ENCODE data around the gene TAAR9.

The TAAR9 gene, protein sequence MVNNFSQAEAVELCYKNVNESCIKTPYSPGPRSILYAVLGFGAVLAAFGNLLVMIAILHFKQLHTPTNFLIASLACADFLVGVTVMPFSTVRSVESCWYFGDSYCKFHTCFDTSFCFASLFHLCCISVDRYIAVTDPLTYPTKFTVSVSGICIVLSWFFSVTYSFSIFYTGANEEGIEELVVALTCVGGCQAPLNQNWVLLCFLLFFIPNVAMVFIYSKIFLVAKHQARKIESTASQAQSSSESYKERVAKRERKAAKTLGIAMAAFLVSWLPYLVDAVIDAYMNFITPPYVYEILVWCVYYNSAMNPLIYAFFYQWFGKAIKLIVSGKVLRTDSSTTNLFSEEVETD

DNA sequence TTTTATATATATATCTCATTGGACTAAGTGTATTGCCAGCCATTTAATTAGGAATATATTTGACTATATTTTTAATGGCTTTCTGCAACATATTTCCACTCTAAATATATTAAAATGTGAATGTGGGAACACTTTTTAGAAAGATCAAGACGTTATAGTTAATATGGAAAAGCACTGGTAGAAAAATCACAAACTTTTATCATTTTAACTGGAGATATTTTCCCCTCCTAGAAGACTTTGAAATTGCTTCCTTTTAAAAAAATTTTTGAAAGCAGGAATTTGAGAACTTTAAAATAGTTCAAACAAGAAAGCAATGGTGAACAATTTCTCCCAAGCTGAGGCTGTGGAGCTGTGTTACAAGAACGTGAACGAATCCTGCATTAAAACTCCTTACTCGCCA lies at the start of gene TAAR9:
TAAR9 (plus strand) TSS at position 301 of the 400 bp plus-strand sequence; CDS start at position 314, 13 bp downstream.
- DNase-seq: no peak

DNA sequence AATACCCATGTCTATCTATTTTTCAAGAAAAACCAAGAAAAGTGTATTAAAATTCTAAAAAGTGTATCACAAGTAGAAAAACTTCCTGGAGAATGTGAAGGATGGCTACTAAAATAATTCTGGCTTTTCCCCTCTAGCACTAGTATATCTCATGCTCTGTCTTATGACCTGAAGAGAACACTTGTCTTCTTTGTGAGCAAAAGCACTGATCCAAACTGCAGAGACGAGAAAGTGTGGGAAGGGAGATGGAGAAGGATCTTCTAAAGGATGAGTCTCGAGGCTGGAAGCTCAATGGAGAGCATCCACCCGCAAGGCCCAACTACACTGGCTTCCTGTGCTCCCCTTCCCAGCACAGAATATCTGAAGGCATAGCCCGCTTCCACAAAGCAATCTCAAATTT lies 48.7 kb upstream of the TAAR9 start:
- DNase-seq: no peak

DNA sequence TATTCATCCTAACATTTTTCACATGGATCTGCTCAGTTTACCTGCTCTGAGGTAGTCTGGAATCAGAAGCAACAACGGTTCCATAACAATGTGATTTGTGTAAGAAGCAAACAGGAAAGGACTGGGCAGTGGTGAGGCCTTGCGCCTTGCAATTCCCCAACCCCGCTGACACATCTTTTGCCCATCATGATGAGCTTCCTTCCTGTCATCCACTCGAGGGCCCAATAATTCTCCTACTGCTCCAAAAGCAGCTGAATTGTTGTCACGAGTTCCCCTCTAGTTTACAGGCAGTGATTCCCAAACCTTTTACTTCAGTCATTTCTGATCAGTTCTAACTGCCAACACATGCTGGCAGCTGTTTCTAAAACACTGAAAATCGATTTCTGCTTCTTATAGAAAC lies 48.1 kb upstream of the TAAR9 start:
- DNase-seq: no peak

DNA sequence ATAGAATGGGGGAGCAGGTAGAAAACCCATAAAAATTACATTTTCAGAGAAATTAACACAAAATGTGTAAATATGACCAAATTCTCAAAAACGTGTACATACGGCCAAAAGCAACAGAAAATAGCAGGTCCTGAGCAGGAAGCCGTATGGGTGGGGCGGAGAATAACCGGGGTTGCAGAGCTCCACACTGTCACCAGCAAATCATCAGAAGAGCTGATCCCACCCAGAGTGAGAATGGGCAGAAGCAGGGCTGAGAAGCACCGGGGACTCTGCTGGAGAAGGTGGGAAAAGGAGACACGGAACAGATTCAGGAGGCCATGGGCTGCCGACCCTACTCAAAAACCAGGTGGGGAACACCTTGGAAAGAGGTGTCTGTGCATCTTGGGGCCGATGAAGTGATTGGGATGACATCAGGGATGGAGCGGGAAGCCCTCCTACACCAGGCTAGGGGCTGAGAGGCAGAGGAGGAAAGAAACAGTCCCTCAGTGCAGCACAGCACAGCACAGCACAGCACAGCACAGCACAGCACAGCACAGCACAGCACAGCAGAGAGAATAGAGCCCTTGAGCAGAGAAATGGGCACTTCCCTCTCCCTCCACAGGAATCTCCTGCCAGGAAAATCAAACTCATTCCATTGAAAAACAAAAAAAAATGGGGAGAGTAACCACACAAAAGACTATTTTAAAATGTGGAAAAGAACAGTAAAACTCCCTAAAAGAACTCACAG lies 47.4 kb upstream of the TAAR9 start:
- DNase-seq: no peak

DNA sequence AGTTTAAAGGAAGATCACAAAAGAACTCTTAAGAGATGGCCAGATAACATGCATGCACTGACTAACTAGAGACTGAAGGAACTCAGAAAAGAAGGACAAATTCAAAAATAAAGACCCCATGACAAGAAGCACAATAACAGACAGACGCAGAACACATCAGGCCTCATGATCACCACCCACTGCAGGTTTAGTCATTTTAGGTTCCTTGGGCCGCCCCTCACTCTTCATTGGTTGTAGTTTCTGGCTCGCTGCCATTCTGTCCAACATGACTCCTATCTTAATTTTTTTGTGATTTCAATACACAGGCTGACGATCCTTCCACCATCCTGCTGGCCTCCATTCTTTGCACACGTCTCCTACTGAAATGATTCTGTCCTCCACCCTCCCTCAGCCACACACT lies 46.8 kb upstream of the TAAR9 start:
- no peak for DNase-seq

DNA sequence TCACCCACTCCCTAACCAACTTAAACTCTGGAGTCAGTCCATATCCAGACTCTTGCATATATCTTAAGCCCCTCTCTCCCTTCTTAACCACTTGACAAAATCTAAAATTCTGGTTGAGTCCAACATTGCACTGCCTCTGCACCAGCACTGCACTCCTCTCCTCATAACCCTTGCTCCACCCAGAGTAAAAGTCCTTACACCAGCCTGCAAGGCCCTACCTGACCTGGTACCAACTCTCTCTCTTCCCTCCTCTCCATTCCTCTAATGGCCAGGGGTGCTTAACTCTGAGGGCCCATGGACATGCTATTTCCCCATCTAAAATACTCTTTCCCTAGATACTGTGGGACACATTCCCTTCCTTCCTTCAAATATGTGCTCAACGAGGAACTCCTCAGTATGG lies 46.2 kb upstream of the TAAR9 start:
- DNase-seq: no peak

DNA sequence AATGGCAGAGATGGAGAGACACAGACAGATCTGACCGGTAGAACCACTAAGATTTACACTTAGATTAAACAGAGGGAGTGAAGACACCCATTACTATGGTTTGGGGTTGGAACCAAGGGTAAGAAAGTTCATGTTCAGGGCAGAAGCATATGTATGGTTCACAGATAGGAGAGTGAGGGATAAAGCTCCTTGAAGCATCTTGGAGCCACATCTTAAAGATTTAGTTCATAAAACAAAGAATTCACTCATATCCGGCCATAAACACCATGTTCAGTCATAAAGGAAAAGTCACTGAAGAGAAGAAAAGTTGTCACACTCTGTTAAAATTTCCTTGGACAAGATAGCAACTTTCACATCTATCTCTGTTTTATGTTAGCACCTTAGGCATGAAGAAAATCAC lies 43.1 kb upstream of the TAAR9 start:
- no peak for DNase-seq

DNA sequence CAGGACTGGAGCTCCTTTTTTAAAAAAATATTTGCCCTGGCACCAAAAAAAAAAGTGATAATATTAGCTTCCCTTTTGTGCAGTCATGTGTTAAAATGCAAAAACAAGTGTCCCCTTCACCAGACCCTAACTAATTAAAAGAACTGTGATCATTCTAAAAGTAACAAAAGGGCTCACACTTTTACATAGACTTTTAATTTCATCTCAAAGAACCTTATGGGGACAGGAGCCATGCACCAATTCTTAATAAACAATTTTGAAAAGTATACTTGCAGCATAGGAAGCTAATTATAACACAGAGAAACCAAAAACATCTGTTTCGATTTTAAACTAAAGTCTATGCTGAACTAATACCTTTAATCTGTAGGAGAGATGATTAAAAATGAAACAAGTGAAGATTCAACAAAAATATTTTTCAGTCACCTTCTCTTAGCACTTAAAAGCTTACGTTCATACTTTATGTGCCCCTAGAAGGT lies 42.4 kb upstream of the TAAR9 start:
- DNase-seq: no peak

DNA sequence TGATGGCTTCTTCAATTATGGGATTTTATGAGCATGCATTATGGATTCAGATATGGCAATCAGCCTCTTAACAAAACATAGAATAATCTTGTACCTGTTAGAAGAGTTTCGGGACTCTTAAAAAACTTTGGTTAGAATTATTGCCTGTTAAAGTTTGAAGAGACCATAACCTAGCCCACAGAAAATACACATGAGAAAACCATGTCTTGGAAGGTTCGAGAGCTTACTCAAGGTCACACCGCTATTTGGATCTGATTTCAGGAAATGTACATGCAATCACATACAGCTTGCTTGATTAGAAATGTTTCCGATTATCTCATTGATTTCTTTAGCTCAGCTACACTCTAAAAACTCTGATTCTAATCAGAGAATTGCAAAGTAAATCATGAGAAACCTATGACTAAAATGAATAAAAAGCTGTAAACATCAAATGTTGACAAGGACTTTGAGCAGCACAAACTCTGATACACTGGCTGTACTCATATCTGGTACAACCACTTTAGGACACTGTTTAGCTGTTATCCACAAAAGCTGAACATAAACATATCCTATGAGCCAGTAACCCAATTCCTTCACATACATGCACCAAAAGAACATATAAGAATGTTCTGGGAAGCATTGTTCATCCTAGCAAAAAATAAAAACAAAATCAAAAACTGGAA lies 41.4 kb upstream of the TAAR9 start:
- DNase-seq: no peak

DNA sequence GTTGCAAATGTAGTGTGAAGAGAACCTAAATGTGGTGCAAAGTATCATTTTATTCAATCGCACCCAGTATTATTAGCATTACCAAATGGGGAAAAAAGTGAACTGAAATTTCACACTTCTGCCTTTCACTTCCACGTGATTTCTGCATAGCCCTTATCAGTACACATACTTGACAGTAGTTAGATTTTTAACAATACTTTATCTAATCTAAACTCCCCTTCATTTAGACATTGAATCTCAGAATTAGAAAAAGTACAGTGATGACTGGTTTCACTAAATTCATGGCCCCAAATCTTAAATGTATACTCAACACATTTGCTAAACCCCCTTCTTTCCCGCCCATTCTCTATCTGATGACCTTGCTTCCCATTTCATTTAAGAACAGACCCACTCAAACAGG lies 39.4 kb upstream of the TAAR9 start:
- DNase-seq: no peak

DNA sequence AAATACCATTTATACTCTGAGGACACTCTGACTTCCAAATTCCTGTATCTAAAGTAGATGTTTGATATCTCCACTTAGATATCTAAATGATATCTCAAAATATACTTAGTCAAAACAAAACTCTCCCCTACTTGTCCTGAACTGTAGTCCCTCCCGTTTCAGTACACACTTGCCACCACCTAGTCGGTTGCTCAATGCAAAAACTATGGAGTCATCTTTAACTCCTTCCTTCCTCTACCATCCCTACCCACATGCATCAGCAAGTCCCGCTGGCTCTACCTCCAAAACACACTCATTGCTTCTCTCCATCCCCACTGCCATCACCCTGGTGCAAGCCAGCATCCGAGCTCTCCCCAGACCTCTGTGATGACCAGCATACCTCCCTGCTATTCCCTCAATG lies 38.3 kb upstream of the TAAR9 start:
- no peak for DNase-seq

DNA sequence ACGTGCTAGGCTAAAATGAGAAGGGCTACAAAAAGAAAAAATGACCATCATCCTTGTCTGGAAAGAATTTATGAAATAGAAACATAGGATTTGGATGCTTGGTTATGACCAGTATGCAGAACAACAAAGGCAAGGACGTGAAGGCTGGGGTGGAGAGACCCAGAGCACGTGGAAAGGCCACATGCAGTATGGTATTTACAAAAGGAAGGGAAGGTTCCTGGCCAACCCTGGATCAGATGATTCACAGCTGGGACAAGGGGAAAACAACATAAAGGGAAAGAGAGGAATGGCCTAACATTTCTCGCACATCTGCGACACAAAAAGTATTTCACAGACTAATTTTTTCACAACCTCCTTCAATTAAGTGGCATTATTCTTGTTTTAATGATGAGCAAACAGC lies 33.3 kb upstream of the TAAR9 start:
- DNase-seq: no peak

DNA sequence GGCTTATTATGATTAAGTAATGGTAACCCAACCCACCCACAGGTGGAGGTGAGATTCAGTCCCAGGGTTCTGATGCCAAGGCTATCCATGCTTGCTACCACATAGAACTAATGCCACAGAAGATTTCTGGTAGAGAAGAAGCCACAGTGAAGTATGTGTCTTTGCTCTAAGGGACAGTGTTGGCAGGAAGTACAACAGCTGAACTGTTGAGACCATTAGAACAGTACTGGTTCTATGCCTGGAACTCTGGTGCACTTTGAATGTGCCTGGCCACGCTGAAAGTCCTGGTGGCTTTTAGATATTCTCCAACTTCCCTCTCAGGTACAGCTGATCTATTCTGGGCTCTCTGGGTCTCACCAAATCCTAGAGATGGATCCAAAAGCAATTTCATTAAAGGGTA lies 32.9 kb upstream of the TAAR9 start:
- no peak for DNase-seq

DNA sequence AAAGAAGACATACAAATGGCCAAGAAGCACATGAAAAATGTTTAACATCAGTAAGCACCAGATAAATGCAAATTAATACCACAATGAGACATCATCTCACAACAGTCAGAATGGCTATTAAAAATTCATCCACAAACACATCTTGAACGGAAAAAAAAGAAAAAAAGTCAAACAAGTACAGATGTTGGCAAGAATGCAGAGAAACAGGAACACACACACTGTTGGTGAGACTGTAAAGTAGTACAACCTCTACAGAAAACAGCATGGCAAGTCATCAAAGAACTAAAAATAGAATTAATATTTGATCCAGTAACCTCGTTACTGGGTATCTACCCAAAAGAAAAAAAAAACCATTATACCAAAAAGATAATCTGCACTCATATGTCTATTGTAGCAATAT lies 31.6 kb upstream of the TAAR9 start:
- DNase-seq: no peak

DNA sequence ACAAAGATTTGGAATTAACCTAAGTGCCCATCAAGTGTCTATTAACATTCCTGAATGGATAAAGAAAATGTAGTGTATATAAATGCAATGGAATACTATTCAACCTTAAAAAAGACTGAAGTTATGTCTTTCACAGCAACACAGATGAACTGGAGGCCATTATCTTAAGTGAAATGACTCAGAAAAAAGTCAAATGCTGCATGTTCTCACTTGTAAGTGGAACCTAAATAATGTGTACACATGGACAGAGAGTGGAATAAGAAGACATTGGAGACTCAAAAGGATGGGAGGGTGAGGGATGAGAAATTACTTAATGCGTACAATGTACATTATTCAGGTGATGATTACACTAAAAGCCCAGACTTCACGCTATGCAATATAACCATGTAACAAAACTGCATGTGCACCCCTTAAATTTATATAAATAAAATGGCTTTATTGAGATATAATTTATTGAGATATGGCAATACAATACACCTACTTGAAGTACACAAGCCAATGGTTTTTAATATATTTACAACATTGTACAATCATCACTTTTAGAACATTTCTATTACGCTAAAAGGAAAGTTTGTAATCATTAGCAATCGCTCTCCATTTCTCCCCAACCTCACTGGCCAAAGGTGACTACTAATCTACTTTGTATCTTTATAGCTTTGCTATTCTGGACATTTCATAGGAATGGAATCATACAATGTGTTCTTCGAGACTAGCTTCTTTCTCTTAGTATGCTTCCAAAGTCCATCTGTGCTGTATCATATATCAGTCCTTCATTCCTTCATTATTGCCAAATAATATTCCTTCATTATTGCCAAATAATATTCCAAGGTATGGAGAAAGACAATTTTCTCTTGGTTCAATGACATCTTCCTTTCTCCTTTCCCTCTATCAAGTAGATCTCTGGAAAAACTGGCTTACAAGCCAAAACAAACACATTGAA lies 30.9 kb upstream of the TAAR9 start:
- DNase-seq: no peak

DNA sequence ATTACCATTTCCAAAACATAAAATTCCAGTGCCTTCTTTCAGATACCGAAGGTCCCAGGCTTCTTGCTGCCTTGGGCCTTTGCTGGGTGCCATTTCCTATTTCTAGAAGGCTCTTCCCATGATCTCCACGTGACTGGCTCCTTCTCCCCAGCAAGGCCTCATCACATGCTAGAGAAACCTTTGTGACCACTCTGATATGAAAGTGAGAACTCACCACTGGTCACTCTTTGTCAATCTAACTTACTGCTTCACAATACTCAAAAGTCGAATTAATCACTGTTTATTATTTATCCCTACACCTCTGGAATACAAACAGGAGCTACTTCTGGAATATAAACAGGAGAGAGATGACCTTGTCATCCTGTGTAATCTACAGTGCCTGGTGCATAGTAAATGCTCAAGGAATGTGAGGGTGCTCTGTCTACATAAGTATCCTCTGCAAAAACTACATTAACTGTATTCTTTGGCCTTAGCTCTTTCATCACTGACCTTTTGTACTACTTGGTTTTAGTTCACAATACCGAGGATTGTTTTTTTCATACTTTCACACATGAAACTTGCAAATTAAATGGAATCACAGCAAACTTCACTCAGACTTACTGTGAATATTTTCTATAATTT lies 26.8 kb upstream of the TAAR9 start:
- no peak for DNase-seq

DNA sequence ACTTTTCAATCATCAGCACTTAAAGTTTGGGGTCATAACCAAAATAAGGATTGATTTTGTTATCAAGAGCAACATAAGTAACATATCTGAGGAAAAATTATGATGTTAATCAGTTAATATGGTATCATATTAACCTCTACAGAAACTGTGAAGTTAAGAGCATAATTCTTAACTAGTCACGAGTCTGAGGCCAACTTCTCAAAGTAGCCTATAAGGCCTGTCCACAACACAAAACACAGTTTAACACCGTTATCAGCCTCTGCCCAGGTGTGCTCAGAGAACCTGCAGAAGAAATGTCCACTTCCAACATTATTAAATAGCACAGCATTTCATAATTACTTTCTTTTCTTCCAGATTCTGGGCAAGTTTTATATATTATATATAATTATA lies 26.3 kb upstream of the TAAR9 start:
- no peak for DNase-seq

DNA sequence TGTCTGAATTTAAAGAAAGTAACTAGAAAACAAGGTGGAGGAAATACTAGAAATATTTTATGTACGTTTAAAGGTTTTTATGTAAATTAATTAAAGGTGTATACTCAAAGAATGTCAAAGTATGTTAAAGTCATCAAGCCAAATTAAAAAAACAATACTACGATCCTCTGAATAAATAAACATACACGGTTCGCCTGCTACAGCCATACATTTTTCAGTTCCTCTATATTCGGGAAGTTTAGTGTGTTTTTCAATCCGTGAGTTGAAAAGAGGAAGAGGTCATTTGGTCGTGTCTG lies 25.8 kb upstream of the TAAR9 start:
- no peak for DNase-seq

DNA sequence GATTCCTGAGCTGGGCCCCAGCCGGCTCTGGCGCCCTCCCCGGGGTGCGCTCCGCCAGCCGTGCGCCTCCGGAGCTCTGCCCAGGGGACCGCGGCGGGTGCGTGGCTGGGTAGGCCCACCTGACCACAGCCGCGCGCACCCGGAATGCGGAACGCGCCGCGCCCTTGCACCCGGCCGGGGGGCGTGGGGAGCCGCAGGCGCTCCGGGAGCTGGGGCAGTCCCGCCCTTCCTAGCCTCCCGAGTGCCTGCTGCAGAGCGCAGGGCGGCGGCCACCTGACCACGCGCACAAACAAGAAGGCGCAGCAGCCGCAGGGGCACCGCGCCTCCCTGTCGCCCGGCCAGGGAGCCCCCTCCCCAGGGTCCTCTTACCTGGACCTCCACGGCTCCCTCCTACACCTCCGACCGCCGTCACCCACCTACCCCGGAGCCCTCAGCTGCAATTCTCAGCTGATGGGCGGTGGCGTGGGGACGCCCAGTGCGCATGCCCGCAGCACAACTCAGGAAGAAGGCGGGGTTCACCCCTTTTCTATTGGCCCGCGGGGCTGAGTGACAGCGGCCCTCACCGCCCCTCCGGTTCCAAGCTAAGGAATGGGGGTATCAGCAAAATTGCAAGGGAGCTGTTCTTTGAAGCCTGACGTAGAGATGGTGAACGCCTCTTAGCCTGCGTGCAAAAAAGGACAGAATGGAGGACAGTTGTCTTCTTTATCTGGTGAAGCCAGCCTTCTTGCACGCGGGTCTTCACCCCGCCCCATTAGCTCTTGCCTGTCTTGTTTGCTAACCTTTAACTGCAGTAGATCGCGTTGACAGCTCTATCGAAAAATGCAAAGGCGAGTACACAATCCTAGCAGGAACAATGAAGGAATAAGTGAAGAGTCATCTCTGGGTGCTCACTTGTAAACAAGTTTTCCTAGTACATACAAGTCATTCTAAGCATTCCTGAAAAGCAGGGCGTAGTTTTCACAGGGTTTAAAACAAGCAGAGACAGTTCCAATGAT lies 25.1 kb upstream of the TAAR9 start, which contains the start of gene STX7:
STX7 (minus strand) TSS at position 479 of the 995 bp plus-strand sequence. CDS start 9,586 bp downstream, outside the sequence.
- DNase-seq: peak; percentile 66

DNA sequence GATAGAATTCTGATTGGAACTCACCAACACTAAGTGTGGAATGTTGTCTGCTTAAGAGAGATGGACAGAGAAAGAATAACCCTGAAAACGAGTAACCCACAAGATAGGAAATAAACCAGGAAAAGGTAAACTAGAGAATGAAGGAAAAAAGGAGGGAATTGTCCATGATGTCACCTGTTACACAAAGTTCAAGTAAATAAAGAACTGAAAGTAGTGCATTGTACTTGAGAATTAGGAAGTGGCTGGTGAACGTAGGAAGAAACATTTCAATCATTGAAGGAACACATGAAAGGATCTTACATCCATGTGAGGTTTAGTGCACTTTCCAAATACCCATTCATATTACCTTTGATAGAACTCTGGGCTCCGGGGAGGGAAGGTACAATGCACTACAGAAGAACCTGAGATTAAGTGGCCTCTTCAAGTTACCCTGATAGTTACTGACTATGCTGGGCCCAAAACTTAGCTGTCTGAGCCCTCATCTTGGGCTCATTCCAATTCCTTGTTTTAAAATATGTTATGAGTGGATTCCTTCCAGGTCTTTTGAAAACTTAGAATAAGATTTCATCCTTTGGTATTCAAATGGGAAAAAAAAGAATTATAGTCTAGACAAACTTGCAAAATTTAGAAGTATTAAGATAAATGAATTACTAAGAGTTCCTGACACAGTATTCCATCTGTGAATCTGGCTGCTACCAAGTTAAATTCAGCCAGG lies 24.1 kb upstream of the TAAR9 start:
- DNase-seq: no peak
